GM18498 (cell line): ENCODE results near the gene TOP2A.

Source experiments
- ATAC-seq: cut with Tn5 transposase; IDR thresholded peaks from one replicate; pipeline ENCODE4 v1.9.1; 2021; ENCODE audit warnings: mild to moderate bottlenecking, moderate library complexity; ENCODE audit not compliant: unreplicated experiment

TOP2A gene

DNA sequence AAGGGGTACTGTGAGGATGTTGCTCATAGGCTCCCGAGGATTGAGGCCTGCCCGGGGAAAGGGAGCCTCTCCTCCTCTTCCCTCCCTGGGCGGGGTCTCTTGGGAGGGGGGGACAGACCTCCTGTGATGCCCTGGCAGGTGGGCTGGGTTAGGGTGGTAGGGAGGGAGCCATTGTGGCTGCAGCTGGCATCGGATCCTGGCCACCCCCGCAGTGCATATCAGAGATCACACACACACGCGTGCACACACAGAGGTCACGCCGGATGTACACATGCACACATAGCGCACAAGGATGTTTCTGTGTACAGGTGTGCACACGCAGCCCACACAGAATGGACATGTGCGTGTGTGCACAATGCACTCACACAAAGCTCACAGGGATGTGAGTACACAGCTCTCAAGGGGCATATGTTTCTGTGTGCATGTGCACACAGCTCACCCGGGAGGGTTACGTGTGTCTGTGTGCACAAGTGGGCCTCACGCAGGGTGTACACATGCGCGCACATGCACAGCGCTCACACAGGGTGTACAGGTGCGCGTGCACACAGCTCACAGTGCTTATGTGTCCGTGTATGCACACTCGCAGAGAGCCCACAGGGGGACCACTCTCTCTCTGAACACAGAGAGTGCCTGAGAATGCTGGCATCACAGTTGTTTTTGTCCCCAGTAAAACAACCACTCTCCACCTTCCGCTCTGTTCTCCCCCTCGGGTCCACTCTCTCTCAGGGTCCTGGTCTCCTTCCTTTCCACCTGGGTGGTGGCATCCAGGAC, 55.6 kb downstream of the TOP2A start:
- peak; percentile 12 for ATAC-seq

DNA sequence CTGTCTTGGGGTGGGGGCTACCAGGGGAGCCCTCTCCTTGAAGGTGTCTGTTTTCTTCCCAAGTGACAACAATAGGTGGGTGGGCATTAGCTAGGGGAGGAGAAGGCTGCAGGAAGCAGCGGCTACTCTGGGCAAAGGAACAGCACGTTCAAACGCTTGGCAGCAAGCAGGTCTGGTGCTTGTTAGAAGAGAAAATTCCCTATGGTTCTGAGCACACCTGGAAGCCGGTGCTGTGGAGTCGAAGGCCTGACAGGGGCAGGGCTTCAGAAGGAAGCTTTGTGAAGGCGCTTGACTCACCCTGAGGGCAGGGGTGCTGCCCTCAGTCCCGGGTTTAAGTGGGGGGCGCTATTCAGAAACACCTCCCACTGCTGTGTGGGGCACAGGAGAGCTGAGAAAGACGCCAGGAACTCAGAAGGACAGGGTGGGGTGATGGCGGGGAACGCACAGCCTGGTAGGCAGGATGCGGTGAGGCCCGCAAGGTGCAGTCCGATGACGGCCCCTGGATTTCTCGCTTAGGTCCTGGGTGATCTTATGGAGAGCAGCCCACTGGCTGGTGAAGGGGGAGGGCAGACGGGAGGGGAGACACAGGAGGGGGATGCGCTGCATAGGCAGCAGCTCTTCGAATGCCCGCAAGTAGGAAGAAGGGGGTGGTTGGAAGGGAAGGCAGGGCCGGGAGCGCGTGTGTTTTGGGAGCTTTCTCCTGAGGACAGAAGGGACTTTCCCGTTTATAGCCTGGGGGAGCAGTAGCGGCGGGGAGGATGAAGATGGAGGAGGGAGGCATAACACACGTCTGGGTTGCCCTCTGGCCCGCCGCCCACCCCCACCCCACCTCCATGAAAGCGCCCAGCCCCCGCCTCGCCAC, 56.4 kb downstream of the TOP2A start:
- ATAC-seq, result no peak

DNA sequence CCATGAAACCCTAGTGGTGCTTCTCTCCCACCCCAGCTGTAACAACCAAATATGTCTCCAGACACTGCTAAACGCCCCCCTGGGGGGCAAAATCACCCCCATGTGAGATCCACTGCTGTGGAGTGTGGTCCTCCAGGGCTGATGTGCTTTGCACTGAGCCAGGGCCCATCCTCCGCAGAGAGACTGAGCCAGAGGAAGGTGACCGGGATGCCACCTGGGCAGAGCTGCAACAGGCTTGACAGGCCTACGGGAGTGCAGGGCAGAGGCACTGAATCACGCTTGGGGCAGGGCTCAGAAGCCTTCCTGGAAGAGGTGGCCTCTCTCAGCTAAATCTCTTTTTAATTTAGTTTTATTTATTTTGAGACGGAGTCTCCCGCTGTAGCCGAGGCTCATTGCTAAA, 57.6 kb downstream of the TOP2A start:
- no peak for ATAC-seq

DNA sequence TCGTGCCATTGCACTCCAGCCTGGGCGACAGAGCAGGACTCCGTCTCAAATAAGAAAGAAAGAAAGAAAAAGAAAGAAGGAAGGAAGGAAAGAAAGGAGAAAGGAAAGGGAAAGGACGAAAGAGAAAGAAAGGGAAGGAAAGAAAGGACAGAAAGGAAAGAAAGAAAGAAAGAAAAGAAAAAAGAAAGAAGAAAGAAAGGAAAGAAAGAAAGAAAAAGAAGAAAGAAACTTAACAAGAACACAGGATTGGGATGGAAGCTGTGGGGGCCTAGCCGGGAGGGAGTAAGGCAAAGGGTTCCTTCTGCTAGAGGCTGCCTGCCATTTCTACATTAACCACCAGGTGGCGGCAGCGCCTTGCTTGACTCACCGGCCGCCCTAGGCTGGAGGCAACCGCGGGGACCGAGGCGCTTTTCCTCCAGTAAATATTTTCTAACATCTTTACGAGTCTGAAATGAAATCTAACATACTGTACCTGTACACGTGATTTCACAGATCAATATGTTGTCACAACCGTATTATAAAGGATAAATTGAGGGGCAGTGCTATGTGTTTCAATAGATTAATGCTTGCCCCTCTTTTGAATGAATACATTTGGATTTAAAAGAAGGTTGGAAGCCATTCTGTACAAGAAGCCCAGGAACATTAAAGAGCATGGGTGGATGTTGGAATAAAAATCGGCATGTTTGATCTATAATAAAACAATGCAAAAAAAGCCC, 59.2 kb downstream of the TOP2A start:
- no peak for ATAC-seq

- no peak for ATAC-seq
Measured at GRCh38 chr17:40356990-40357881, 60.5 kb downstream of the TOP2A start.

- ATAC-seq, result no peak
Measured at GRCh38 chr17:40355804-40356758, 61.6 kb downstream of the TOP2A start.

GRCh38 chr17:40355123-40355803, 62.4 kb downstream of the TOP2A start:
- ATAC-seq, result peak; percentile 53

DNA sequence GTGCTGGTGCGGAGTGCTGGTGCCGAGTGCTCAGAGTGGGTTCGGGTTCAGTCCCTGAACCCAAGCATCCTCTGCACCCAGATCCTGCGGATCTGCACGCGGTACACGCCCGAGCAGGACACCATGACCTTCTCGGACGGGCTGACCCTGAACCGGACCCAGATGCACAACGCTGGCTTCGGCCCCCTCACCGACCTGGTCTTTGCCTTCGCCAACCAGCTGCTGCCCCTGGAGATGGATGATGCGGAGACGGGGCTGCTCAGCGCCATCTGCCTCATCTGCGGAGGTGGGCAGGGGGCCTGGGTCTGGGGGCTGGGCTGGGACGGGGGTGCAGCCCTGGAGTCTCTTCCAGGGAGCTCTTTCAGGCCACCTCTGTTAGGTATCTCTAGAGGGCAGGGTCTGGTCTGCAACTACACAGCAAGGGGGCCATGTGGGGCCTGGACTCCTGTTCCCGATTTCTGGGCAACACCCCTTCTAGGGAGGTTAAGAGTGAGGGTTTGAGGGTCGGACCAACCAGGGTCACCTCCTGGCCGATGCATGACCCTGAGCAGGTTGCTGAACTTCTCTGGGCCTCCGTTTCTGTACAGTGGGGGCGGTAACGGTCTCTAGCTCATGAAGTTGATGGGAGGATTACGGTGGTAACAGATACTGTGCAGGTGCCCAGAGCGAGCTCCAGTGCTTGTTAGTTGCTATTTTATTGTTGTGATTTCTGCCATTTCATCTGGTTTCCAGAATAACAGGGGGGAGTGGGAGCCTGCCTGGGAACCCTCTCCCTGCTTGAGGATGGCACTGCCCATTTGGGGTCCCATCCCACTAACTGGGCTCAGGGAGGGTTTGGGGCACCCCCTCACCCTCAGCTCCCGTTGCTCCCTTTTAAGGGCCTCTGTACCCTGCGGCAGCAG, 63.2 kb downstream of the TOP2A start:
- no peak for ATAC-seq

- no peak for ATAC-seq
Measured at GRCh38 chr17:40352779-40353394, 64.8 kb downstream of the TOP2A start.

DNA sequence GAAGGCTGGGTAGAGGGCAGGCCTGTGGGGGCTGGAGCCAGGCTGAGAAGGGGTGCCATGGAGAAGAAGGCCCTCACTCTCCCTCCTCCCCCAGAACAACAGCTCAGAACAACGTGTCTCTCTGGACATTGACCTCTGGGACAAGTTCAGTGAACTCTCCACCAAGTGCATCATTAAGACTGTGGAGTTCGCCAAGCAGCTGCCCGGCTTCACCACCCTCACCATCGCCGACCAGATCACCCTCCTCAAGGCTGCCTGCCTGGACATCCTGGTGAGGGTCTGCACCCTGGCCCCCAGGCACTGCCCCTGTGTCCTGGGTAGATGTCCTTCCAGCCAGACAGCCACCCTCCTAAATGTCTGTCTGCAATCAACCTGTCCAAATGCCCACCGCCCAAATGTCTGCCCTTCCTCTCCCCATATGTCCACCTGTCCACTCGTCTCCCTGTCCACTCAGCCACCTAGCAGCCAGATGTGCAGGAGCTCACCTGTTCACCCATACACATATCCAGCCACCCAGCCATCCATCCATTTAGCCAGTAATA, 65.4 kb downstream of the TOP2A start:
- ATAC-seq, result no peak

GRCh38 chr17:40351359-40352236, 66.1 kb downstream of the TOP2A start:
- ATAC-seq, result no peak

DNA sequence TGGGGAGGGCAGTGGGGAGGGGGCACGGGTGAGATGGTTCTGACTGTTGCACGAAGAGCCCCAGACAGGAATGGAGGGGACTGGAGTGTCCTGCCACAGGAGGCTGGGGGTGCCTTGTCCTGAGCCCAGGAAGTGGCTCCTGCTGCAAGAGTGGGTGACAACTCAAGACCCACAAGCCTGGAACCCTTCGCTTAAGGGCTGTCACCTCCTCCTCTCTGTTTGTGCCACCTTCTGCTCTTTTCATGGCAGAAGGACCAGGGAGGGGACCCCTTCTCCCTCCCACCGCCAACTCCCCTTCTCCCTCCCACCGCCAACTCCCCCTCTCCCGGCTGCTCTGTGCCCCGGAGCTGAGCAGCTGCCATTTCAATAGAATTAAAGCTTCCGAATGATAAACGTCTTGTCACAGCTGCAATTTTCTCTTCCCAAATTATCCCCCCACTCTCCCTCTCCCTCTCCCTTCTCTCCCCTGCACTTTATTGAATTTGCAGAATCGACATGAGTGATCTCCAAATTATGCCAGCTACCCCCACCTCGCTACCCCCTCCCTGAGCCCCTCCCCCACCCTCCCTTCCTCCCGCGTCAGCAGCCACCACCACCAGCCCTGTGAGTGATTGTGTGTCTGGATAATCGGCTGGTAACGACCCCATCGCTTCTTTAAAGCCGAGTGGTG, 66.9 kb downstream of the TOP2A start:
- ATAC-seq, result no peak

- ATAC-seq, result no peak
Measured at GRCh38 chr17:40349895-40350688, 67.6 kb downstream of the TOP2A start.

GRCh38 chr17:40349477-40349894, 68.2 kb downstream of the TOP2A start:
- ATAC-seq, result no peak
